Suppressor macrophage (primary cell): ENCODE data around the gene EID3.
"Not testable (repeated sequence)": the region's sequence is repeated elsewhere in the genome, so short reads cannot be mapped to it uniquely, and the experiment has no call there.

Experiments
- DNase-seq, 4 experiments: peaks; one replicate each; pipeline ENCODE4 v3.0.0-alpha.2; 2020 to 2022
- total RNA-seq, 17 experiments: gene quantifications; one replicate each; lab custom pipeline; 2026; ENCODE audit warnings: mixed read lengths in 6 of 17, inconsistent platforms in 3 of 17; lab: John Stamatoyannopoulos, UW

EID3 gene
- 0.71 to 8.8 (median 3.9) reads per million in 17 experiments for total RNA-seq

GRCh38 chr12:104303538-104304151, at the start of gene EID3:
Gene EID3 (plus strand): TSS chr12:104303739. CDS start chr12:104303935, 196 bp downstream.
- peak; percentile 83 to 92 (median 87) for DNase-seq

- no peak for DNase-seq
Measured at GRCh38 chr12:104257913-104258472, 45.5 kb upstream of the EID3 start.

GRCh38 chr12:104258476-104259067, 45.0 kb upstream of the EID3 start:
- DNase-seq, result no peak

GRCh38 chr12:104263026-104263425, 40.5 kb upstream of the EID3 start:
- peak in 1 of 4 experiments; percentile 16 for DNase-seq

GRCh38 chr12:104263580-104264358, 39.8 kb upstream of the EID3 start:
- DNase-seq, result peak; percentile 34 to 73 (median 62)

- not testable (repeated sequence) for DNase-seq
Measured at GRCh38 chr12:104265436-104265835, 38.1 kb upstream of the EID3 start.

GRCh38 chr12:104272938-104273337, 30.6 kb upstream of the EID3 start:
- no peak for DNase-seq

- no peak for DNase-seq
Measured at GRCh38 chr12:104273503-104273902, 30.0 kb upstream of the EID3 start.

GRCh38 chr12:104274811-104275210, 28.7 kb upstream of the EID3 start:
- no peak for DNase-seq

- DNase-seq, result no peak
Measured at GRCh38 chr12:104275689-104276088, 27.9 kb upstream of the EID3 start.

GRCh38 chr12:104276273-104277131, 27.0 kb upstream of the EID3 start:
- DNase-seq, result no peak

- DNase-seq, result no peak
Measured at GRCh38 chr12:104279164-104279563, 24.4 kb upstream of the EID3 start.

GRCh38 chr12:104280111-104280510, 23.4 kb upstream of the EID3 start:
- peak in 3 of 4 experiments; percentile 23 to 30 (median 24) for DNase-seq

GRCh38 chr12:104280717-104281458, 22.7 kb upstream of the EID3 start:
- DNase-seq, result peak in 1 of 4 experiments; percentile 28

- DNase-seq, result no peak
Measured at GRCh38 chr12:104281636-104282035, 21.9 kb upstream of the EID3 start.

GRCh38 chr12:104282109-104282508, 21.4 kb upstream of the EID3 start:
- no peak for DNase-seq

- peak in 1 of 4 experiments; percentile 24 for DNase-seq
Measured at GRCh38 chr12:104285740-104286515, 17.6 kb upstream of the EID3 start.

GRCh38 chr12:104286516-104287482, 16.7 kb upstream of the EID3 start:
- peak; percentile 97 to 98 (median 98) for DNase-seq

GRCh38 chr12:104288635-104289274, 14.8 kb upstream of the EID3 start:
- peak; percentile 91 to 95 (median 93) for DNase-seq
